SK-N-SH treated with all-trans-retinoic acid at 6 μM for 48 hours (cell line): ENCODE data around the gene DOCK4.

Source experiments
- ATAC-seq: fragments of 200-7000 bp; cut with Tn5 transposase; 3 replicates; pipeline ENCODE4 v1.9.1; 2020; ENCODE audit warnings: mild to moderate bottlenecking, moderate library complexity
- ARNTL ChIP-seq: fragments of 450-650 bp; formaldehyde crosslinking; IDR thresholded peaks from 2 replicates; pipeline ENCODE4 v1.5.0; 2020; ENCODE audit warnings: low read depth, mild to moderate bottlenecking, moderate library complexity, borderline replicate concordance
- BACH2 ChIP-seq: fragments of 250-450 bp; sonication (Bioruptor Pico); IDR thresholded peaks from 2 replicates; pipeline ENCODE4 v1.9.0; 2021; ENCODE audit warnings: mild to moderate bottlenecking, borderline replicate concordance
- CREB5 ChIP-seq: fragments of 250-450 bp; sonication (Bioruptor Pico); IDR thresholded peaks from 2 replicates; pipeline ENCODE4 v1.5.1; 2020; ENCODE audit warnings: low read depth, mild to moderate bottlenecking, moderate library complexity
- CSDC2 ChIP-seq: fragments of 250-450 bp; sonication (Bioruptor Pico); IDR thresholded peaks from 2 replicates; pipeline ENCODE4 v1.5.0; 2020; ENCODE audit warnings: mild to moderate bottlenecking, moderate library complexity
- CSRNP3 ChIP-seq: fragments of 250-450 bp; sonication (Bioruptor Pico); IDR thresholded peaks from 2 replicates; pipeline ENCODE4 v1.5.1; 2021; ENCODE audit warnings: mild to moderate bottlenecking, moderate library complexity
- ESRRG ChIP-seq: fragments of 250-450 bp; sonication (Bioruptor Pico); IDR thresholded peaks from 2 replicates; pipeline ENCODE4 v1.6.1; 2021; ENCODE audit warnings: mild to moderate bottlenecking
- GLIS3 ChIP-seq: fragments of 250-450 bp; sonication (Bioruptor Pico); IDR thresholded peaks from 2 replicates; pipeline ENCODE4 v1.5.0; 2020; ENCODE audit warnings: mild to moderate bottlenecking, moderate library complexity
- OSR1 ChIP-seq: fragments of 250-450 bp; sonication (Bioruptor Pico); IDR thresholded peaks from 2 replicates; pipeline ENCODE4 v1.8.0; 2022; ENCODE audit warnings: moderate library complexity, mild to moderate bottlenecking, inconsistent platforms
- PATZ1 ChIP-seq: fragments of 250-450 bp; sonication (Bioruptor Pico); IDR thresholded peaks from 2 replicates; pipeline ENCODE4 v1.8.0; 2020; ENCODE audit warnings: mild to moderate bottlenecking, moderate library complexity, borderline replicate concordance
- POU6F1 ChIP-seq: fragments of 250-450 bp; sonication (Bioruptor Pico); IDR thresholded peaks from 2 replicates; pipeline ENCODE4 v1.8.0; 2021; ENCODE audit warnings: low read depth, mild to moderate bottlenecking, moderate library complexity, borderline replicate concordance
- PPARA ChIP-seq: fragments of 250-450 bp; sonication (Bioruptor Pico); IDR thresholded peaks from 2 replicates; pipeline ENCODE4 v1.5.0; 2020; ENCODE audit warnings: mild to moderate bottlenecking, borderline replicate concordance
- RARB ChIP-seq: fragments of 250-450 bp; sonication (Bioruptor Pico); IDR thresholded peaks from 2 replicates; pipeline ENCODE4 v1.8.0; 2021; ENCODE audit warnings: mild to moderate bottlenecking, moderate library complexity
- TCF4 ChIP-seq: fragments of 250-450 bp; sonication (Bioruptor Pico); IDR thresholded peaks from 2 replicates; pipeline ENCODE4 v1.8.0; 2021; ENCODE audit warnings: mild to moderate bottlenecking, moderate library complexity, borderline replicate concordance
- TOX ChIP-seq: fragments of 250-450 bp; sonication (Bioruptor Pico); IDR thresholded peaks from 2 replicates; pipeline ENCODE4 v1.8.0; 2021; ENCODE audit warnings: mild to moderate bottlenecking, moderate library complexity, borderline replicate concordance
- TSHZ2 ChIP-seq: fragments of 250-450 bp; sonication (Bioruptor Pico); IDR thresholded peaks from 2 replicates; pipeline ENCODE4 v1.5.0; 2020; ENCODE audit warnings: mild to moderate bottlenecking, moderate library complexity
- ZC3H10 ChIP-seq: fragments of 250-450 bp; sonication (Bioruptor Pico); IDR thresholded peaks from 2 replicates; pipeline ENCODE4 v1.5.1; 2021; ENCODE audit warnings: mild to moderate bottlenecking, moderate library complexity
- ZFP3 ChIP-seq: fragments of 250-450 bp; sonication (Bioruptor Pico); IDR thresholded peaks from 2 replicates; pipeline ENCODE4 v1.5.0; 2020; ENCODE audit warnings: mild to moderate bottlenecking, moderate library complexity
- ZFP30 ChIP-seq: fragments of 450-650 bp; formaldehyde crosslinking; IDR thresholded peaks from 2 replicates; pipeline ENCODE4 v1.5.0; 2022; ENCODE audit warnings: mild to moderate bottlenecking, moderate library complexity
- ZNF565 ChIP-seq: fragments of 450-650 bp; formaldehyde crosslinking; conservative IDR thresholded peaks from 2 replicates; pipeline ENCODE4 v1.5.0; 2020; ENCODE audit warnings: low read depth, mild to moderate bottlenecking, moderate library complexity
- ZNF70 ChIP-seq: fragments of 450-650 bp; formaldehyde crosslinking; IDR thresholded peaks from 2 replicates; pipeline ENCODE4 v1.5.0; 2020; ENCODE audit warnings: mild to moderate bottlenecking, moderate library complexity
- ZNF8 ChIP-seq: fragments of 450-650 bp; formaldehyde crosslinking; IDR thresholded peaks from 2 replicates; pipeline ENCODE4 v1.5.0; 2020; ENCODE audit warnings: mild to moderate bottlenecking, moderate library complexity

Gene DOCK4

GRCh38 chr7:112092306-112092705, 113.9 kb downstream of the DOCK4 start (continued):
- no peak for TF ChIP-seq ZC3H10
- TF ChIP-seq RARB (CRISPR knock-in tag) = no peak

- ATAC-seq = no peak
- no peak for TF ChIP-seq GLIS3 (CRISPR knock-in tag)
- TF ChIP-seq PPARA (CRISPR knock-in tag) = no peak
- TF ChIP-seq ZFP3 (CRISPR knock-in tag) = no peak
- no peak for TF ChIP-seq CREB5 (CRISPR knock-in tag)
- TF ChIP-seq ARNTL = no peak
- TF ChIP-seq RARB (CRISPR knock-in tag) = no peak
- no peak for TF ChIP-seq TOX
- no peak for TF ChIP-seq TSHZ2 (CRISPR knock-in tag)
- TF ChIP-seq POU6F1 (CRISPR knock-in tag) = no peak
- TF ChIP-seq CSDC2 (CRISPR knock-in tag) = no peak
- no peak for TF ChIP-seq ESRRG
- TF ChIP-seq OSR1 = no peak
Measured at GRCh38 chr7:112091768-112092167, 114.4 kb downstream of the DOCK4 start.

- no peak for TF ChIP-seq ZNF8
- TF ChIP-seq CSDC2 (CRISPR knock-in tag) = no peak
- no peak for TF ChIP-seq TCF4 (CRISPR knock-in tag)
- no peak for ATAC-seq
Measured at GRCh38 chr7:112089551-112089950, 116.6 kb downstream of the DOCK4 start.

GRCh38 chr7:112088484-112089016, 117.6 kb downstream of the DOCK4 start:
- TF ChIP-seq ZNF70 (CRISPR knock-in tag) = no peak
- no peak for TF ChIP-seq ZC3H10
- no peak for TF ChIP-seq ZFP30 (CRISPR knock-in tag)
- TF ChIP-seq BACH2 = no peak
- TF ChIP-seq RARB (CRISPR knock-in tag) = no peak
- no peak for TF ChIP-seq ZFP3 (CRISPR knock-in tag)
- TF ChIP-seq ZNF8 = no peak
- TF ChIP-seq ESRRG = no peak
- TF ChIP-seq ZNF565 (CRISPR knock-in tag) = no peak
- no peak for TF ChIP-seq TCF4 (CRISPR knock-in tag)
- TF ChIP-seq CSRNP3 (CRISPR knock-in tag) = no peak
- TF ChIP-seq TOX = no peak
- TF ChIP-seq ARNTL = no peak
- no peak for TF ChIP-seq PATZ1
- ATAC-seq = no peak
